ENCODE data around the gene MNX1. TPM values are rescaled to one million over a fixed set of nuclear protein-coding genes. Genes with fewer than 3 reads are reported as not detected.
A peak's percentile ranks its signal among the peaks of the same experiment; 100 is the strongest.

Gene MNX1
- total RNA-seq, 1 donor from 2014 or later = not detected

- no peaks in the 10 kb centered on the region for H3K36me3 Mint-ChIP-seq (ENCODE audit: low read depth)
- H3K4me3 Mint-ChIP-seq = no peak overlapping the region
- H3K27ac Mint-ChIP-seq = peak overlapping the region; percentile 35
- intact Hi-C loops (cut with micrococcal nuclease) = loop anchor here (2.0 to 5.0 kb wide), 4 partner anchors 15 to 1625 kb away; no protein-coding TSS in a partner anchor
- peaks cover 14% of the 10 kb centered on the region for H3K4me1 Mint-ChIP-seq (ENCODE audit: low read depth)
- H3K27me3 Mint-ChIP-seq (ENCODE audit: insufficient read depth) = peaks cover 73% of the 10 kb centered on the region
- no peak for DNase-seq (ENCODE audit: low spot score)
- no peaks in the 10 kb centered on the region for H3K9me3 Mint-ChIP-seq
Observed at GRCh38 chr7:157001920-157002818, 8.3 kb downstream of the MNX1 start.

GRCh38 chr7:157000741-157001653 lies 9.5 kb downstream of the MNX1 start:
- peaks cover 14% of the 10 kb centered on the region for H3K4me1 Mint-ChIP-seq (ENCODE audit: low read depth)
- H3K9me3 Mint-ChIP-seq = no peaks in the 10 kb centered on the region
- no peaks in the 10 kb centered on the region for H3K36me3 Mint-ChIP-seq (ENCODE audit: low read depth)
- H3K4me3 Mint-ChIP-seq = peak overlapping the region; percentile 15
- H3K27me3 Mint-ChIP-seq (ENCODE audit: insufficient read depth) = peaks cover 75% of the 10 kb centered on the region
- intact Hi-C loops (cut with micrococcal nuclease) = loop anchor here (2.0 to 5.0 kb wide), 3 partner anchors 16 to 1544 kb away; no protein-coding TSS in a partner anchor
- peak overlapping the region; percentile 1 for H3K27ac Mint-ChIP-seq
- no peak for DNase-seq (ENCODE audit: low spot score)

- intact Hi-C loops (cut with micrococcal nuclease) = loop anchor here (2.0 to 10.0 kb wide), 4 partner anchors 17 to 1543 kb away; no protein-coding TSS in a partner anchor
- DNase-seq (ENCODE audit: low spot score) = no peak
- Mint-ChIP-seq H3K27me3 (ENCODE audit: insufficient read depth) (peaks cover 76% of the 10 kb centered on the region), H3K4me3 (peak overlapping the region; percentile 49), H3K27ac (peak overlapping the region; percentile 44), H3K9me3 (no peaks in the 10 kb centered on the region), H3K36me3 (ENCODE audit: low read depth) (no peaks in the 10 kb centered on the region), H3K4me1 (ENCODE audit: low read depth) (peaks cover 14% of the 10 kb centered on the region)
Observed at GRCh38 chr7:156999958-157000726, 10.3 kb downstream of the MNX1 start.

GRCh38 chr7:156998988-156999957 lies 11.2 kb downstream of the MNX1 start:
- intact Hi-C loops (cut with micrococcal nuclease) = loop anchor here (10.0 kb wide), 1 partner anchor 94 kb away; no protein-coding TSS in a partner anchor
- H3K4me3 Mint-ChIP-seq = no peak overlapping the region
- no peaks in the 10 kb centered on the region for H3K9me3 Mint-ChIP-seq
- peaks cover 67% of the 10 kb centered on the region for H3K27me3 Mint-ChIP-seq (ENCODE audit: insufficient read depth)
- peaks cover 14% of the 10 kb centered on the region for H3K4me1 Mint-ChIP-seq (ENCODE audit: low read depth)
- H3K27ac Mint-ChIP-seq = no peak overlapping the region
- H3K36me3 Mint-ChIP-seq (ENCODE audit: low read depth) = no peaks in the 10 kb centered on the region
- DNase-seq (ENCODE audit: low spot score) = no peak

GRCh38 chr7:156994417-156994816 lies 16.0 kb downstream of the MNX1 start:
- no peak for DNase-seq (ENCODE audit: low spot score)
- H3K27me3 Mint-ChIP-seq (ENCODE audit: insufficient read depth) = peaks cover 44% of the 10 kb centered on the region
- H3K27ac Mint-ChIP-seq = no peak overlapping the region
- H3K9me3 Mint-ChIP-seq = no peaks in the 10 kb centered on the region
- no peak overlapping the region for H3K4me3 Mint-ChIP-seq
- no peaks in the 10 kb centered on the region for H3K4me1 Mint-ChIP-seq (ENCODE audit: low read depth)
- no peaks in the 10 kb centered on the region for H3K36me3 Mint-ChIP-seq (ENCODE audit: low read depth)
- intact Hi-C loops (cut with micrococcal nuclease) = loop anchor here (10.0 kb wide), 1 partner anchor 90 kb away; no protein-coding TSS in a partner anchor

GRCh38 chr7:156993925-156994235 lies 16.6 kb downstream of the MNX1 start:
- Mint-ChIP-seq H3K9me3 (no peaks in the 10 kb centered on the region), H3K4me1 (ENCODE audit: low read depth) (no peaks in the 10 kb centered on the region), H3K27me3 (ENCODE audit: insufficient read depth) (peaks cover 38% of the 10 kb centered on the region), H3K4me3 (no peak overlapping the region), H3K27ac (no peak overlapping the region), H3K36me3 (ENCODE audit: low read depth) (no peaks in the 10 kb centered on the region)
- no peak for DNase-seq (ENCODE audit: low spot score)
- intact Hi-C loops (cut with micrococcal nuclease) = loop anchor here (10.0 kb wide), 1 partner anchor 89 kb away; no protein-coding TSS in a partner anchor

- Mint-ChIP-seq H3K9me3 (no peaks in the 10 kb centered on the region), H3K36me3 (ENCODE audit: low read depth) (no peaks in the 10 kb centered on the region), H3K4me1 (ENCODE audit: low read depth) (no peaks in the 10 kb centered on the region), H3K27ac (no peak overlapping the region), H3K27me3 (ENCODE audit: insufficient read depth) (peaks cover 32% of the 10 kb centered on the region), H3K4me3 (no peak overlapping the region)
- intact Hi-C loops (cut with micrococcal nuclease) = loop anchor here (10.0 kb wide), 1 partner anchor 88 kb away; no protein-coding TSS in a partner anchor
- no peak for DNase-seq (ENCODE audit: low spot score)
Observed at GRCh38 chr7:156993021-156993924, 17.2 kb downstream of the MNX1 start.

GRCh38 chr7:156989766-156990535 lies 20.5 kb downstream of the MNX1 start:
- intact Hi-C loops (cut with micrococcal nuclease) = loop anchor here (10.0 kb wide), 1 partner anchor 85 kb away; no protein-coding TSS in a partner anchor

GRCh38 chr7:156988343-156989185 lies 21.9 kb downstream of the MNX1 start:
- DNase-seq (ENCODE audit: low spot score) = no peak
- no peaks in the 10 kb centered on the region for H3K4me1 Mint-ChIP-seq (ENCODE audit: low read depth)
- intact Hi-C loops (cut with micrococcal nuclease) = no loop called here
- H3K9me3 Mint-ChIP-seq = no peaks in the 10 kb centered on the region
- no peak overlapping the region for H3K27ac Mint-ChIP-seq
- H3K4me3 Mint-ChIP-seq = no peak overlapping the region
- peaks cover 3% of the 10 kb centered on the region for H3K27me3 Mint-ChIP-seq (ENCODE audit: insufficient read depth)
- no peaks in the 10 kb centered on the region for H3K36me3 Mint-ChIP-seq (ENCODE audit: low read depth)

More at GRCh38 chr7:156989766-156990535, 20.5 kb downstream of the MNX1 start:
- no peak for DNase-seq (ENCODE audit: low spot score)
- H3K4me1 Mint-ChIP-seq (ENCODE audit: low read depth) = no peaks in the 10 kb centered on the region
- H3K4me3 Mint-ChIP-seq = no peak overlapping the region
- peaks cover 6% of the 10 kb centered on the region for H3K27me3 Mint-ChIP-seq (ENCODE audit: insufficient read depth)
- H3K36me3 Mint-ChIP-seq (ENCODE audit: low read depth) = no peaks in the 10 kb centered on the region
- no peak overlapping the region for H3K27ac Mint-ChIP-seq
- no peaks in the 10 kb centered on the region for H3K9me3 Mint-ChIP-seq

Data from activated T-helper 1 cell treated with anti-CD3 and anti-CD28 coated beads, Interleukin-12 subunit alpha, Interleukin-12 subunit beta, Interleukin-2, Interleukin-4 antibody, amounts not matched to agents 30 ng/mL and 10 ng/mL and 1 ng/mL, durations not matched to agents 14 hours and 24 hours and 36 hours (primary cell).